GM23338 (cell line): ENCODE data around the gene RAPGEF4. TPM values are rescaled to one million over a fixed set of nuclear protein-coding genes. Genes with fewer than 3 reads are reported as not detected.

Experiments used
- ATAC-seq: fragments of 200-7000 bp; cut with Tn5 transposase; 3 replicates; pipeline ENCODE4 v1.9.1; 2020
- DNase-seq: peaks from one replicate; pipeline ENCODE4 v3.0.0-alpha.2; 2015; ENCODE audit warnings: low spot score
- H2AFZ ChIP-seq: fragments of 200-600 bp; sonication (generic); 2 replicates; pipeline ENCODE4 v1.8.0; 2016; ENCODE audit warnings: antibody characterized with exemption, mild to moderate bottlenecking, moderate library complexity
- H3F3A ChIP-seq: fragments of 200-600 bp; sonication (generic); replicated peaks from 2 replicates; pipeline ENCODE4 v1.8.0; 2017; ENCODE audit warnings: antibody characterized with exemption, mixed run types, low read depth
- H3K27ac ChIP-seq: fragments of 200-600 bp; sonication (generic); 2 replicates; pipeline ENCODE4 v1.6.1; 2016; ENCODE audit warnings: low read depth
- H3K27me3 ChIP-seq: fragments of 200-600 bp; sonication (generic); 2 replicates; pipeline ENCODE4 v1.8.0; 2016; ENCODE audit warnings: mild to moderate bottlenecking, mixed run types, moderate library complexity; ENCODE audit not compliant: insufficient read depth
- H3K36me3 ChIP-seq: fragments of 200-600 bp; sonication (generic); 2 replicates; pipeline ENCODE4 v1.8.0; 2016; ENCODE audit warnings: mild to moderate bottlenecking; ENCODE audit not compliant: insufficient read depth
- H3K4me1 ChIP-seq: fragments of 200-600 bp; sonication (generic); 2 replicates; pipeline ENCODE4 v1.8.0; 2016; ENCODE audit warnings: mild to moderate bottlenecking, moderate library complexity; ENCODE audit not compliant: insufficient read depth
- H3K4me2 ChIP-seq: fragments of 200-600 bp; sonication (generic); 2 replicates; pipeline ENCODE4 v1.7.1; 2017; ENCODE audit warnings: mixed run types
- H3K4me3 ChIP-seq: fragments of 200-600 bp; sonication (generic); 2 replicates; pipeline ENCODE4 v1.6.1; 2016; ENCODE audit warnings: mixed run types
- H3K79me2 ChIP-seq: fragments of 200-600 bp; sonication (generic); replicated peaks from 2 replicates; pipeline ENCODE4 v1.8.0; 2017; ENCODE audit warnings: mild to moderate bottlenecking; ENCODE audit not compliant: insufficient read depth
- H3K9me2 ChIP-seq: fragments of 200-600 bp; sonication (generic); 2 replicates; pipeline ENCODE4 v1.8.0; 2017; ENCODE audit not compliant: insufficient read depth
- H4K20me1 ChIP-seq: fragments of 200-600 bp; sonication (generic); replicated peaks from 2 replicates; pipeline ENCODE4 v1.8.0; 2017; ENCODE audit warnings: mild to moderate bottlenecking; ENCODE audit not compliant: insufficient read depth
- H3K27ac Mint-ChIP-seq: 2 replicates; pipeline ENCODE4 v1.8.0; 2020; ENCODE audit warnings: inconsistent platforms, mild to moderate bottlenecking, moderate library complexity, mixed read lengths
- H3K27me3 Mint-ChIP-seq: 3 replicates; pipeline ENCODE4 v1.8.0; 2022; ENCODE audit warnings: low read depth, mild to moderate bottlenecking, moderate library complexity, mixed read lengths, inconsistent platforms; ENCODE audit not compliant: insufficient read depth, poor library complexity
- H3K36me3 Mint-ChIP-seq: 3 replicates; pipeline ENCODE4 v1.8.0; 2021; ENCODE audit warnings: low read depth, mild to moderate bottlenecking, inconsistent platforms, moderate library complexity, mixed read lengths
- H3K4me1 Mint-ChIP-seq: 3 replicates; pipeline ENCODE4 v1.8.0; 2020; ENCODE audit warnings: mild to moderate bottlenecking, inconsistent platforms, mixed read lengths
- H3K4me3 Mint-ChIP-seq: 3 replicates; pipeline ENCODE4 v1.8.0; 2021; ENCODE audit warnings: moderate library complexity, mild to moderate bottlenecking, inconsistent platforms, mixed read lengths
- H3K9me3 Mint-ChIP-seq: 3 replicates; pipeline ENCODE4 v1.8.0; 2020; ENCODE audit warnings: moderate library complexity, mild to moderate bottlenecking, inconsistent platforms, mixed read lengths
- CREB1 ChIP-seq: fragments of 250-450 bp; sonication (Bioruptor Pico); IDR thresholded peaks from 2 replicates; pipeline ENCODE4 v1.5.0; 2020; ENCODE audit warnings: low read depth, mild to moderate bottlenecking, moderate library complexity
- CTCF ChIP-seq, 2 experiments: fragments of 200-600 bp in 1 of 2; sonication (generic) in 1 of 2; conservative IDR thresholded peaks; 2 replicates each; pipeline versions ENCODE4 v1.5.1 to v1.6.1; 2016 to 2017; ENCODE audit warnings: antibody characterized with exemption in 2 of 2, low read depth in 2 of 2, mild to moderate bottlenecking in 2 of 2, moderate library complexity in 1 of 2
- ETS1 ChIP-seq: IDR thresholded peaks from 2 replicates; pipeline ENCODE4 v1.6.1; 2016; ENCODE audit warnings: antibody characterized with exemption
- EZH2 ChIP-seq: fragments of 200-600 bp; sonication (generic); IDR thresholded peaks from one replicate; pipeline ENCODE4 v1.8.0; 2017; ENCODE audit warnings: antibody characterized with exemption, mild to moderate bottlenecking, low read depth; ENCODE audit not compliant: unreplicated experiment
- EZH2phosphoT487 ChIP-seq: fragments of 200-600 bp; sonication (generic); IDR thresholded peaks from one replicate; pipeline ENCODE4 v1.8.1; 2018; ENCODE audit warnings: antibody characterized with exemption; ENCODE audit not compliant: unreplicated experiment
- JUNB ChIP-seq: IDR thresholded peaks from one replicate; pipeline ENCODE4 v1.6.1; 2016; ENCODE audit warnings: antibody characterized with exemption; ENCODE audit not compliant: unreplicated experiment
- NANOG ChIP-seq: IDR thresholded peaks from 2 replicates; pipeline ENCODE4 v1.6.1; 2016; ENCODE audit warnings: antibody characterized with exemption, borderline replicate concordance
- POLR2AphosphoS5 ChIP-seq: IDR thresholded peaks from 2 replicates; pipeline ENCODE4 v1.6.1; 2016; ENCODE audit warnings: antibody characterized with exemption, low read depth
- STAT1 ChIP-seq: IDR thresholded peaks from one replicate; pipeline ENCODE4 v1.6.1; 2016; ENCODE audit warnings: antibody characterized with exemption; ENCODE audit not compliant: unreplicated experiment
- ZNF114 ChIP-seq: fragments of 250-450 bp; sonication (Bioruptor Pico); IDR thresholded peaks from 2 replicates; pipeline ENCODE4 v1.5.0; 2020; ENCODE audit warnings: mild to moderate bottlenecking, moderate library complexity
- ZNF331 ChIP-seq: fragments of 250-450 bp; sonication (Bioruptor Pico); IDR thresholded peaks from 2 replicates; pipeline ENCODE4 v1.5.0; 2020; ENCODE audit warnings: low read depth, mild to moderate bottlenecking, moderate library complexity
- ZNF462 ChIP-seq: fragments of 250-450 bp; sonication (Bioruptor Pico); IDR thresholded peaks from 2 replicates; pipeline ENCODE4 v1.5.0; 2020; ENCODE audit warnings: mild to moderate bottlenecking, moderate library complexity
- polyA plus RNA-seq: library from polyadenylated mRNA; unstranded; fragments of >200 nt; fragmentation: Nextera tagmentation; extraction: Ambion mirVana; gene quantifications from 2 replicates; pipeline ENCODE4 v1.2.1, GENCODE V29; 2016
- total RNA-seq: library from RNA; depleted of rRNA; stranded (reverse); fragments of >200 nt; shearing (Covaris generic); gene quantifications from 2 replicates; pipeline ENCODE4 v1.2.3, GENCODE V29; 2014
- TF ChIP-seq, protein P1 (sequence below): IDR thresholded peaks from one replicate; pipeline ENCODE4 v1.6.1; 2018; ENCODE audit warnings: antibody characterized with exemption; ENCODE audit not compliant: unreplicated experiment

Gene RAPGEF4
- total and polyA plus RNA-seq, 2 experiments from 2014 or later = 1.7 to 4.7 TPM

GRCh38 chr2:172742931-172743540, 7.4 kb downstream of the RAPGEF4 start:
- 0 out of 2 replicates have a peak, but pooled peaks cover 7% of the 10 kb centered on the region for H3K4me1 ChIP-seq
- ATAC-seq (no peak), DNase-seq (no peak)
- H3F3A ChIP-seq = no peaks in the 10 kb centered on the region
- H3K36me3 ChIP-seq = no peaks in the 10 kb centered on the region
- H3K79me2 ChIP-seq = no peaks in the 10 kb centered on the region
- H2AFZ ChIP-seq = peak overlapping the region; percentile 43; the same call in 1 of the 2 replicates
- no peak overlapping the region for H3K27ac ChIP-seq
- H3K27ac Mint-ChIP-seq = no peak overlapping the region
- no peak overlapping the region for H3K4me3 Mint-ChIP-seq
- peaks cover 5% of the 10 kb centered on the region for H3K4me1 Mint-ChIP-seq
- TF ChIP-seq STAT1 = no peak
- TF ChIP-seq, protein P1, sequence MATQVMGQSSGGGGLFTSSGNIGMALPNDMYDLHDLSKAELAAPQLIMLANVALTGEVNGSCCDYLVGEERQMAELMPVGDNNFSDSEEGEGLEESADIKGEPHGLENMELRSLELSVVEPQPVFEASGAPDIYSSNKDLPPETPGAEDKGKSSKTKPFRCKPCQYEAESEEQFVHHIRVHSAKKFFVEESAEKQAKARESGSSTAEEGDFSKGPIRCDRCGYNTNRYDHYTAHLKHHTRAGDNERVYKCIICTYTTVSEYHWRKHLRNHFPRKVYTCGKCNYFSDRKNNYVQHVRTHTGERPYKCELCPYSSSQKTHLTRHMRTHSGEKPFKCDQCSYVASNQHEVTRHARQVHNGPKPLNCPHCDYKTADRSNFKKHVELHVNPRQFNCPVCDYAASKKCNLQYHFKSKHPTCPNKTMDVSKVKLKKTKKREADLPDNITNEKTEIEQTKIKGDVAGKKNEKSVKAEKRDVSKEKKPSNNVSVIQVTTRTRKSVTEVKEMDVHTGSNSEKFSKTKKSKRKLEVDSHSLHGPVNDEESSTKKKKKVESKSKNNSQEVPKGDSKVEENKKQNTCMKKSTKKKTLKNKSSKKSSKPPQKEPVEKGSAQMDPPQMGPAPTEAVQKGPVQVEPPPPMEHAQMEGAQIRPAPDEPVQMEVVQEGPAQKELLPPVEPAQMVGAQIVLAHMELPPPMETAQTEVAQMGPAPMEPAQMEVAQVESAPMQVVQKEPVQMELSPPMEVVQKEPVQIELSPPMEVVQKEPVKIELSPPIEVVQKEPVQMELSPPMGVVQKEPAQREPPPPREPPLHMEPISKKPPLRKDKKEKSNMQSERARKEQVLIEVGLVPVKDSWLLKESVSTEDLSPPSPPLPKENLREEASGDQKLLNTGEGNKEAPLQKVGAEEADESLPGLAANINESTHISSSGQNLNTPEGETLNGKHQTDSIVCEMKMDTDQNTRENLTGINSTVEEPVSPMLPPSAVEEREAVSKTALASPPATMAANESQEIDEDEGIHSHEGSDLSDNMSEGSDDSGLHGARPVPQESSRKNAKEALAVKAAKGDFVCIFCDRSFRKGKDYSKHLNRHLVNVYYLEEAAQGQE = no peak
- TF ChIP-seq ZNF331 (CRISPR knock-in tag) = no peak
- no peak for TF ChIP-seq ZNF462 (CRISPR knock-in tag)
- TF ChIP-seq JUNB = no peak
- TF ChIP-seq CTCF (conservative IDR thresholded peaks at IDR 0.05; ENCODE audit: low read depth in 2 of 2) = no peak
- TF ChIP-seq CREB1 = no peak
- TF ChIP-seq ZNF114 (CRISPR knock-in tag) = no peak
- no peak for TF ChIP-seq EZH2
- no peak for TF ChIP-seq EZH2phosphoT487
- no peak for TF ChIP-seq ETS1
- TF ChIP-seq POLR2AphosphoS5 = no peak
- TF ChIP-seq NANOG = no peak
- no peaks in the 10 kb centered on the region for H4K20me1 ChIP-seq
- peaks cover 10% of the 10 kb centered on the region for H3K9me3 Mint-ChIP-seq
- H3K9me2 ChIP-seq = 0 out of 2 replicates have a peak, but pooled peaks cover 2% of the 10 kb centered on the region
- H3K4me2 ChIP-seq = no peak overlapping the region
- peaks cover 8% of the 10 kb centered on the region for H3K36me3 Mint-ChIP-seq
- peaks cover 2% of the 10 kb centered on the region; the same call in 1 of the 2 replicates for H3K27me3 ChIP-seq
- peaks cover 5% of the 10 kb centered on the region for H3K27me3 Mint-ChIP-seq
- H3K4me3 ChIP-seq = no peak overlapping the region
